ENCODE measurements around the gene PDE7B.

The PDE7B gene

DNA sequence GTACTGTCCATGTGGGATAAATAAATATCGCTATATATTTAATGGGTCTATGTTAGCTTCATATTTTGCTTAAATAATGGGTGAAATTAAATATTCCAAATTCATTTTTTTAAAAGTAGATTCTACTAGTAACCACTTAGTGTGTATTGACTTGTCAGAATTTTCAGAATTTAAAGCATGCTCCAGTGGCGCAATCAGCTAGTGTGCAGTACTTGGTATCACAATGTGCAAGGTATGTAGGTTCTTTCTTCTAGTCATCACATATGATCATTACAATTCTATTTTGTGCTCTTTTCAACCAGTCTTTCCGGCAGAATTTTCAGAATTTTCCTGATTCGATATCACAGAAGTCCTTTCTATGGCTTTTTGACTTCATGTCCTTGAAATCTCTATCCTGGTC is 32.6 kb downstream of the PDE7B start:
- no peak for DNase-seq (ENCODE audit: low read depth in 2 of 3, low spot score in 1 of 3)

DNA sequence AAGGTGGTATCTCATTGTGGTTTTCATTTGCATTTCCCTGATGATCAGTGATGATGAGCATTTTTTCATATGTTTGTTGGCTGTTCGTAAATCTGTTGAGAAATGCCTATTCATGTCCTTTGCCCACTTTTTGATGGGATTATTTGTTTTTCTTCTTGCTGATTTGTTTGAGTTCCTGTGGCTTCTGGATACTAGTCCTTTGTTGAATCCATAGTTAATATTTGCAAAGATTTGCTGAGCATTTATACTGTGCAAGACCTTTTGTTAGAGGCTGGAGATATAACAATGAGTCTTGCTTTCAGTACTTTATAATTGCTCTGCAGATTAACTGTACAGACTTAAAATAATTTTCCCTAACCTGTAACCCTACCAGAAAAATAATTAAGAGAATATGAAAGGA is 35.6 kb downstream of the PDE7B start:
- DNase-seq (ENCODE audit: low read depth in 2 of 3, low spot score in 1 of 3) = no peak

DNA sequence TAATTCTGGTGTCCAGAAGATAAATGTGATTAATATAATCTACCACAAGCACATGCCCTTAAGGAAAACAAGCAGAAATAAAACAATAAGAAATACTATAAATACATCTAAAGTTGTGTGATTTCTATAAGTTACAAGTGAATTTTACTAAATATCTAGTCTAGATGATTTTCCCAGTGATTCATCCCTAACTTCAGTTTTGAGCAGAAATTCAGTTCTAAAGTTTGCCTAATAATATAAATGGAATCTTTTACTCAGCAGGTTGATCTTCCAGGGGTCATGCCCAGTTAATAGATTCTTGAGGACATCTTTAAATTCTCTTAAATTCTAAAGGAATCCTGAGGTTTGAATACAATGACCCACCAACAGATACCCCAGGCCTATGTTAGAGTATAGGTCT is 37.3 kb downstream of the PDE7B start:
- DNase-seq (ENCODE audit: low read depth in 2 of 3, low spot score in 1 of 3) = no peak

DNA sequence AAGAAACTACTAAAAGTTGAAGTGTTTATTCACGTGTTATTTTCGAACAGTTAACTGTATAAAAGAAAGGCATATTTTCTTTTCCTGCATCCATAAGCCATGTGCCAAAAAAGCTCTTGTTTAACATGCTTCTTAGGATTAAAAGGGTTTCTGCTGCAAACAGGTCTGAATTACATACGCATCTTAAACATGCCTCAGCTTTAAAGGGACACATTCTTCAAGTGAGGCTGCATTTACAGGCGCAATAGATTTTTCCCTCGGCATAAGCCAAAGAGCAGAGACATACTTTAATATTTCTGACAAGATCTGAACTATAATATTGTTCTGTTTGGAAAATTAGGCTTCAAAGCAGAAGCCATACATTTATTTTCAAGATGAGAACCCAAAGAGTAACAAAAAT is 39.4 kb downstream of the PDE7B start:
- DNase-seq (ENCODE audit: low read depth in 2 of 3, low spot score in 1 of 3) = no peak

DNA sequence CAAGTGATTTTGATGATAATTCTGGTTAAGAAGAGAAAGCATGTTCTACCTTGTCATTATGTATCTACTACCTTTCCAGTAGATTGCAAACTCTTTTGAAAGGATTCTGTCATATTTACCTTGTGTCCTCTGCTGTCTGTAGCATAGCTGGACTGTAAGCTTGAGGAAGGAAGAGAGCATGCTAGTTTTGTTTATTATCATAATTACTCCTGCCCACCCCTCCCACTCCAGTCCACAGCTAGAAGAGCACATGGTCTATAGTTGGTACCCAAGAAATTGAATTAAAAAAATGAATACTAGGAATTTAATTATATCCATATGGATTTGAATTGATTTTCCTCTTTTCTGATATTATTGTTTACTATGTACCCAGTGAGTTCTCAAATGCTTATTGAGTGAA is 40.2 kb downstream of the PDE7B start:
- DNase-seq (ENCODE audit: low read depth in 2 of 3, low spot score in 1 of 3) = no peak

DNA sequence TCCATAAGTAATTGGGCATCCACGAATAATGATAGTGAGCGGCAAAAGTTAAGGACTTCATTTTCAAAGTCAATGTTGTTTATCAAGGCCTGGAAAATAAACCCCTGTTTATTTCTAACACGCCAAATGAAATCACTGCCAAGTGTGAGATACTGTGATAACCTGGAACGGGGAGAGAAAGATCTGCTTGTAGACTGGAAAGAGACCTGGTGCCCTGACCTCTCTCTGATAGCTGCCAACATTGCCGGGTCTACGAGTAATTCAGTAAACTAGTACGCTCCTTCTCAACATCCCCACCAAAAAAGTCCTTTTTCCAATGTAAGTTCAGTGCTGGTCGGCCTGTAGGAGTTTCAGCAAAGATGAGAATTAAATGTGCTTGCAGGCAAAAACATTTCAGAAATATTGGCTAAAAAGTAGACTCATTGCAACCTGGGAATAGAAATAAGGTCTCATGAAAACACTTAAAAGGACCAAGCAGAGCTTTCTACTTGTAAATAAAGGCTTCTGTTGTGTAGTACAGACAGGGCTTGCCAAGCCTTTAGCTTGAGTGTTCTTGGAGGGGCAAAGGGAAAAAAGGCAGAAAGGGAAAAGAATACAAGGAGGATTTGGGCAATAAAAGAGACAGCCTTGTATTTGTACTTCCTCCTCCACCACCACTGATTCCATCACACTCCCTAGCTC is 43.9 kb downstream of the PDE7B start:
- no peak for DNase-seq (ENCODE audit: low read depth in 2 of 3, low spot score in 1 of 3)

DNA sequence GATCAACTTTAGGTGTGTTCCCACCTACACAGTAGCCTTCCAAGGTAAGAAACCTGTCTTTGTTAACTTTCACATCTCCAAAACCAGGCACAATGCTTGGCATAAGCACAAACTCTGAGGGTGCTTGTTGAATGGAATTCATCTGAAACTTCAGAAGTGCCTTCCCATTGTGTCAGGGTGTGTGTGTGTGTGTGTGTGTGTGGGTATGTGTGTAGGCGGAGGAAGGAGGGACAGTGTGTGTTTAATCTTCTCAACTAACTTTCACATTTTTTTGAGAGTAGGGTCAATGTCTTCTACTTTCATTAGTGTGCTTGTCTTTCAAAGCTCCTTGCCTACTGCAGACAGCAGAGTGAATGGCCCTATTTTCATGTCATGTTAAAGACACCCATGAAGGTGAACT is 45.6 kb downstream of the PDE7B start:
- no peak for DNase-seq (ENCODE audit: low read depth in 2 of 3, low spot score in 1 of 3)

DNA sequence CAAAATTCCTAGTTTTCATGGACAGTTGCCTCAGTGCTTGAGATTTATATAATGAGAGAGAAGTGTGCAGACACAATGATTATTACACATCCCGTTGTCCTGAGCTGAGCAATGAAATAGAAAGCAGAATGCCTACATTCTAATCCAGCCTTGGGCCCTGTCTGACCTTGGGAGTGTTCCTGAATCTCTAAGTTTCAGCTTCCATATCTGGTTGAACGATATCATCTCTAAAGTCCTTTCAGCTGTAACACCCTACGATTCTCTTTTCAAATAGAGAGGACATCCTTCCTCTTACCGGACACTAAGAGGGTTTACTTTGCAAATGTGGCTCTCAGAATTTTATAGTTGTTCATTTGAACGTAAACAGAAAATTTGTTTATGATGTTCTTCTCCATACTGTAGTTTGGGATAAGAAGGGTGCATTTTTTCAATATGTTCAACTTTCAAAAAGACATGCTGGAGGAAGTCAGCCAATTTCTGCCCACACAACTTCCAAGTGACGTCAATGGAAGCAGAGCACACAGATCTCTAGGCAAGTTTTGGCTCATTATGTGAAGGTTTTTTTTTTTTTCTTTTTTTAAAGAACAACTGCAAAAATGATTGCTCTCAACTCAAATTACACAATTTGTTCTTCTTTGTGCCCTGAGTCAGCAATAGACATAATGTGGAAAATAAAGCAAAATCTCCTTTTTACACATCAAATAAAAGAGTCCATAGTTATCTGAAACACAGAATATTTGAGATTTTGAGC is 50.4 kb downstream of the PDE7B start:
- peak in 1 of 3 donors; percentile 28 for DNase-seq (ENCODE audit: low read depth in 2 of 3, low spot score in 1 of 3)

DNA sequence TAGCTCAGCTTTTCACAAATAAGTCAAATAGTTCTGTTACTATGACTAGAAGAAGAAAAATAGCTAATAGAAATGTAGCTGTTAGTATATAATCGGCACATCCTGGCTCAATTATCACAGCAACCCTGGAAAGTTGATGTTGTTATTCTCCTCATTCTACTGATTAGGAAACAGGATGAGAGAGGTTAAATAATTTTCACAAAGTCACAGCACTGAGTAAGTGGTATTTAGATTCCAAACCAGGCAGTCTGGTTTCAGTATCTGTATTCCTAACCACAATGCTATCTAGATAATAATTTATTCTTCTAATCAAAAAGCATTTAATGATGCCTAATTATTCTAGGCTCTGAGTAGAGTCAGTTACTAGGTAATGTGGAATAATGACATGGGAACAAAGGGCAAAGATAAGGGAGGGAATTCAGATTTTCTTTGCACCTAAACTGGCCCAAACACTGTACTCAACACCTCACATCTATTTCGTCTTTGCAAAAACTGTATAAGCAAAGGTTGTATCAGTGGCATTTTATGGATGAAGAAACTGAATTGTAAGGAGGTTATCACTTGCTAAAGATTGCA is 51.3 kb downstream of the PDE7B start:
- no peak for DNase-seq (ENCODE audit: low read depth in 2 of 3, low spot score in 1 of 3)

DNA sequence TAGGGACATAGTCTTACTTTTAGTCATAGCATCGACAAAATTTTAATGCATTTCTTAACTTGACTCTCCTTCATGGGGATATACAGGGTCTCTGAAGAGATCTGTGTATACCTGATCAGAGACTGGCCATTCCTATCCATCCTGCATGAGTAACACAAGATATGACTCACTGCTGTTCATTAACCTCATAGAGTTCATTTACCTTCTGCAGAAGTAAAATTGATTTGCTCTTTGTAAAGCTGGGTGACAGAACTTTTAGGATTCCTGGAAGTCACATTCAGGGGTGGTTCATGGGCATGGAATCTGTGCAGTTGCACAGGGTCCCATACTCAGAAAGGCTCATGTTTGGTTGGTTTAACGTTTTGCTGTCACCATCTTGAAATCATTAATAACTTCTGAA is 53.2 kb downstream of the PDE7B start:
- no peak for DNase-seq (ENCODE audit: low read depth in 2 of 3, low spot score in 1 of 3)

DNA sequence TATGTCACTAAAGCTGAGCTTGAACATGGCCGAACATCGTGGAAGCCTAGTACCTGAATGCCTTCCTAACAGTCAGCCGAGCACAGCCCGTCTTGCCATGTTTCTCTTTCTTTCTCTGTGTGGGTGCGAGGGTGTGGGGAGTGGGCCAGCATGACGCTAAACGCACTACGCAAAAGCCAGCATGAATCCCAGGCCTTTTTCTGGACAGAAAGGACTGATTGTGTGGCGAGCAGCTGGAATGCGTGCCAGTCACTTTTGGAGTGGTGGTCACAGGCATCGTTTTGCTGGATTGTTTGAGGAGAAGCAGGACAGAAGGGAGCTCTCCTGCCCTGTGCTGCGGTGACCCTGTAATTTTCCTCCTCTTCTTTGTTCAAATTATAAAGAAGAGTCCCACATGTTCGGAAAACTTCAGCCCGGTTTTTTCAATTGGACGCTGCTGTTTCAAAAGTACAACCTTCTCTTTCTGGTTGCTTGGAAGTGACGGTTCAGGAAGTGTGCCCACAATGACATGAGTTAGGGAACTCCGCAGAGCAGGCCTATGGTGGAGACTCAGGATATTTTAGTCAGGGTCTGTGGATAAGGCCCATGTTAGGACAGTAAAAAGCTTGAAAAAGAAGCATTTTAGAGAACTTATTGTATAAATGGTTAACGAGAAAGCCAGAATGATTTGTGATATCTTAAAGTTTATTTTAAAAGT is 54.3 kb downstream of the PDE7B start:
- DNase-seq (ENCODE audit: low read depth in 2 of 3, low spot score in 1 of 3) = no peak

DNA sequence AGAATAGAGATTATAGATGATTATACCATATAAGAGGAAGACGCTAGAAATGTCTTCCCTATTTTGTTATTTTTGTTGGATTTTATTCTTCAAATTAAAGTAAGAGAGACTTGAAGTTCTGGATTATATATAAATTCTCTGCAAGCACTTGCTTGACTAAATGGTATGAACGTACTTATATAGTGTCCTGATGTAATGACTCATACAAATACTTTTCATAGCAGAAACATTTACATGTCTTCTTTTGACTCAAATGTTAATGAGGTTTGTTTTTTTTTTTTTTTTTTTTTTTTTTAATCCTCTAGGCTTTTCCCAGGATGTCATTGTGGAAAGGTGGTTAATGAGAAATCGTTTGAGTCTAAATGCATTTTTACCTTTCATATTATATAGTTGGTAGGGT is 55.0 kb downstream of the PDE7B start:
- no peak for DNase-seq (ENCODE audit: low read depth in 2 of 3, low spot score in 1 of 3)

DNA sequence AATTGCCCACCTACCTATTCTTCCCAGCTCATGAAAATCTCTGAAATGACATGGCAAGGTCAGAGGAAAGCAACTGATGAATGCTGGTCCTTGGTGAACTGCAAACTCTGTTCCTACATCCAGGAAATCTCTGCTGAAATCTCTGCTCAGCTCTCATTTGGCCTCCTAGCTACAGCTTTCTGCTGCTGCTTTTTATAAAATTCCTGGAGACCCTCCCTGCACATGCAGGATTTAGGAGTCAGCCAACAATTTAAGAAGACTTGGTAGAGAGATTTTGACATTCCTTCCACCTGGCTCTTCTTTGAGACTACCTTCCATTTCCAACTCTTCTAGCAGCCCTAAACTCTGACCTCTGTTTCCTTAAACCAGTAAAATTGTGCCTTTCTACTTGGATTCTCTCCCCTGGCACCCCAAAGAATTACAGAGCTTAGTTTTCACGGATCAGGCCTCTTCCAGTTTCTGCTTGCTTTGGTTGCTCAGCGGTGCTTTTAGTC is 55.5 kb downstream of the PDE7B start:
- DNase-seq (ENCODE audit: low read depth in 2 of 3, low spot score in 1 of 3) = no peak

DNA sequence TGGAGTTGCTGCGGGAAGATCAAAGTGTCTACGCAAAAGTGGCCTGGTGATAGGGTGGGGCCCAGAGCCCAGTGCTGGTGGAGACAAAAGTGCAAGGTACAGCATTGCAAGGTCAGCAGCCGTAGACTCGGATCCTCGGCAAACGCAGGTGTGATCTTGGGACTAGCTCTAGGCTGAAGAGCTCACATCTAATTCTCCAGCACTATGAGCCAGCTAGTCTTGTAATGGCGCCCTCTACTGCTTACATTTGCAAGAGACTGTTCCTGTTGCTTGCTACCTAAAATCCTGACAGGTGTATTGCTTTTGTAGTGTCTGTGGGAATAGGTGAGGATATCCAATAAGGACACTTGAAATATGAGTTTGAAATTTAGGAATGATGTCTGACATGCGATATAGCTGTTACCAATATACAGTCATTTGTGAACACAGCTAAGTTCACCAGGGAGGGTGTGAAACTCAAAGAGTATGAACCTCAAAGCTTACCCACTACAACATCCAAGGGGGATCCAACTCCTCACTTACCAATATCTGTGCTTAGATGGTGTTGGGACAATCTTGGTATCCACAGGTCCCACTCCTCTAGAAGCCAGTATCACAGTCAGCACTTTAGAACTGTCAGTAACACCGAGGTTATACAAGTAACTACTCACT is 58.4 kb downstream of the PDE7B start:
- DNase-seq (ENCODE audit: low read depth in 2 of 3, low spot score in 1 of 3) = peak in 2 of 3 donors; percentile 22 to 74

DNA sequence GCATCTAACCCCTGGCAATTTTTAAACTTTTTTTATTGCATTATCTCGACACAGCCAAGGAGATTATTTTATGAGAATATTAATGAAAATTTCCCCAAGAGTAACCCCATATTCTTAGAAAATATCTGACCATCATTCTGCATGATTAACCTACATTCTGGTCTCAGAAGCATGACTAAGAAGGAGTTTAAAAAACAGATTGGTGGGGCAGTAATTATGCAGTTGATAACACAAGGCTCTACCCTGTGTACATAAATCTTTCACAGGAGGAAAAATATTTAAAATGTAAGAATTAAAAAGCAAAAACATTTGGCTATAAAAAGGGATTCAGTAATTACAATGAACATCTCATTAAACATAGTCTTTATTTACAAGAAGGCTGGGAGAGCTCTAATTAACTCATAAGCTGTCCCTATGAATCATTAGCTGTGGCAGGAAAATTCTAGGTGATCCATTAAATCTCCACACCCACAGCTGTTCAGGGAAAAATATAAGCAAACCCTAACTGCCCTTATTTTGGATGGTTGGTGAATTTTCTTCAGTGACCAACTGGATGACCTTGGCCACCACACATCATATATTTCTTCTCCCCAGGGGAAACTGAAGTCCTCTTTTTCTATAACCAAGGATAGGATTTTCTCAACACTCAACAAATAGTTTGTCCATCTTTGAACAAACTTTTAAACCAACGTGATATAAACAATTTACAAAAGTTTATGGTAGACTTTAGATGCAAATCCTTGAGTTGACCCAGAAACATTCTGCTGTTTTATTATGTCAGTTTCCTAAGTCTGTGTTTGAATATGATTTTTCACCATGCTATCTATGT is 59.5 kb downstream of the PDE7B start:
- DNase-seq (ENCODE audit: low read depth in 2 of 3, low spot score in 1 of 3) = no peak

DNA sequence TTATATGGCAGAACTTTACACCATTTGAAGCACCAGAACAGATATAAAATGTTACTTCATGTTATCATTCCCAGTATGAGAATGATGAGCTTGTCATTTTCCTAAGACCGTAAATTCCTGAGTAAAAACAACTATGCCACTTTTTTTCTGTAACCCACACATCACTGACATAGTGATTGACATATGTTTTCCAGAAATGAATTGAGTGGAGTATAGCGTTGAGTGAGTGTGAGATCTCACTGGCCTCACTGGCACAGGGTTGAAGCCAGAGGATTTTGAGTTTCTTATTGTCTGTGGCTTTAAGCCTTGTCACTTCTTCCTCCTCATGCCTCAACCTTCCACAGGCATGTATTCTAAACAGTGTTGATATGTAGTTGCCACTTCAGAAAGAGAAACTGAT is 62.3 kb downstream of the PDE7B start:
- no peak for DNase-seq (ENCODE audit: low read depth in 2 of 3, low spot score in 1 of 3)

DNA sequence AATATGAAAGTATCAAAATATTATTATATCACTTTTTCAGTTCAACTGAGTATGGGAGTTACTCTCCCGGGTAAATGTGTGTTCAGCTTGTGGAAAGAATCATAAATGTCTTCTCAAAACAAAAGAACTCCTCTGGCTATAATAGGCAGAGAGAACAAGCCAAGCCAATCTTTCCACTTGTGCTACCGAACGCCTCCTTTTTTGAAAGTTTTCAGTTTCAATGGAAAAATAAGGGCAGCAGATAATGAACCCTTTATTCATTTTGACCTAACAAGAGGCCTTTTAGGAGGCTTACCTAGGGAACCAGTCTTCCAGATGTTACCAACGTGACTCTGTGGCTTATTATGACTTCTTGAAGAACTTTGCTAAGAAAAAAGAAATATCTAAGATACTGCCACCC is 67.5 kb downstream of the PDE7B start:
- DNase-seq (ENCODE audit: low read depth in 2 of 3, low spot score in 1 of 3) = no peak

DNA sequence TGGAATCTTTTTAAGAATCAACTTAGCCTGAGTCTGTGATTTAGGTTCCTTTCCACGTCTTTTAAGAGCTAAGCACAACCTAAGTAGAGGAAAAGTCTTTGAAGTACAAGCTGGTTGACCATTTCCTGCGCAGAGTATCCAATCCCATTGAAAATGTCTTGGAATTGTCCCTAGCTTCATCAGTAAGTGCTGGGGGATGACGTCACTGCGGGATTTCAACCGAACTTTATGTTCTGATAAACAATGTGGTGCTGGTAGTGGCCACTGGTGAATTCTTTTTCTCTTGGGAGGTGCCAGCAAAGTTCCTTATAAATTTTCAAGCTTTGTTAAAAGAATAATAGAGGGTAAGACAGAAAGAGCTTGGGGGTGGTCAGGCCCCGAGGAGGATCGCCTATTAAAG is 69.2 kb downstream of the PDE7B start:
- DNase-seq (ENCODE audit: low read depth in 2 of 3, low spot score in 1 of 3) = no peak

DNA sequence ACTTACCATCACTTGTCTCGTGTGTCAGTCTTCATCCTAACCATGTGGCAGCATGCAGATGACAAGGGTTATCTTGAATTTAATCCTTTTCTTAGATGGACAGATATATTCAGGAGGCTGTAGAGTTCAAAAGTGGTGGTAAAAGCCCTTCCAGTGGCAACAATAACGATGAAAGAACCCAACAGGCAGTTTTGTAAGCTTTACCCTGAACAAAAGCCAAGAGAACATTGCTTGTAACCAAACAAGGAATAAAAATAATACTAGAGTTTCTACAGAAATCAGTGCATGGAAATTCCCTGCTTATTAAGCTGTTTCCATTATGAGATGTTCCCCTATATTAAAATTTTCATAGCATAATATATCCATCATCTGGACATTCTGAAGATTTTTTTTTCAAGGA is 69.7 kb downstream of the PDE7B start:
- DNase-seq (ENCODE audit: low read depth in 2 of 3, low spot score in 1 of 3) = no peak

DNA sequence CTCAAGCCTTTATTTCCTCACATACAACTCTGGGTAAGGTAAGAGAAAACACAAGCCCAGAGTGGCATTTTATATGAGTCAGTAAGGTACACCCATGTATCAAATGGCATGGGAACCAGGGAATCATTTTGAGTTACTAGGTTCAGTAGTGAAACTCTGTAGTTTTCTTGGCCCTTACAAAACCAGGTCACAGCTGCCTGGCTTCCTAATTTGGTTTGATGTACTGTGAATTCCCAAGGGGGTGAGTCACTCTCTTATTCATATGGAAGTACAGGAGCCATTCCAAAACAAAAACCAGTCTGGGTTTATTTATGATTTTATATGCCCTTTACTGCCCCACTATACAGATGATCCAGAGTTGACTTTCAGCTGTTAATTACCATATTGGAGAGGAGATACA is 70.7 kb downstream of the PDE7B start:
- no peak for DNase-seq (ENCODE audit: low read depth in 2 of 3, low spot score in 1 of 3)
